PC-9 (cell line): ENCODE results near the gene NUDCD3.

Experiments
- CTCF ChIP-seq: fragments of 200-600 bp; sonication (generic); conservative IDR thresholded peaks from 2 replicates; pipeline ENCODE4 v1.6.1; 2017; ENCODE audit warnings: mixed run types, antibody characterized with exemption, mild to moderate bottlenecking, moderate library complexity
- EZH2 ChIP-seq: fragments of 200-600 bp; sonication (generic); IDR thresholded peaks from 2 replicates; pipeline ENCODE4 v1.8.0; 2017; ENCODE audit warnings: antibody characterized with exemption, low read depth

GRCh38 chr7:44472843-44473242 lies 17.6 kb downstream of the NUDCD3 start:
- TF ChIP-seq CTCF (no peak), EZH2 (no peak)
